Psoas muscle (tissue), 8 donors: ENCODE data around the gene NEK7. TPM values are rescaled to one million over a fixed set of nuclear protein-coding genes. Genes with fewer than 3 reads are reported as not detected.

Source experiments
- ATAC-seq, 4 donors: fragments of 200-7000 bp; cut with Tn5 transposase; one replicate each; pipeline ENCODE4 v1.9.1; 2020; ENCODE audit warnings: moderate library complexity in 3 of 4, mild to moderate bottlenecking in 2 of 4
- DNase-seq, 2 donors: peaks; one replicate each; pipeline ENCODE4 v3.0.0-alpha.2; 2020
- H3K27ac ChIP-seq: fragments of 200-600 bp; one replicate; pipeline ENCODE4 v1.8.0; 2022
- H3K27me3 ChIP-seq, 3 donors: fragments of 200-600 bp in 1 of 3; one replicate each; pipeline versions ENCODE4 v1.6.1 to v1.8.0; 2013 to 2022; ENCODE audit warnings: low read length in 2 of 3, mild to moderate bottlenecking in 2 of 3, moderate library complexity in 1 of 3; ENCODE audit not compliant: insufficient read depth in 3 of 3
- H3K36me3 ChIP-seq, 2 donors: fragments of 200-600 bp in 1 of 2; one replicate each; pipeline versions ENCODE4 v1.6.1 to v1.8.0; 2013 to 2022; ENCODE audit warnings: low read depth in 1 of 2, mild to moderate bottlenecking in 1 of 2, moderate library complexity in 1 of 2; ENCODE audit not compliant: insufficient read depth in 1 of 2
- H3K4me1 ChIP-seq: fragments of 200-600 bp; one replicate; pipeline ENCODE4 v1.8.0; 2022
- H3K4me3 ChIP-seq: fragments of 200-600 bp; one replicate; pipeline ENCODE4 v1.8.0; 2022; ENCODE audit warnings: mild to moderate bottlenecking
- H3K9me3 ChIP-seq: fragments of 200-600 bp; one replicate; pipeline ENCODE4 v1.8.0; 2022
- CTCF ChIP-seq: fragments of 200-600 bp; IDR thresholded peaks from one replicate; pipeline ENCODE4 v1.8.0; 2022; ENCODE audit warnings: antibody characterized with exemption
- WGBS, 3 donors: extraction: QIAGEN DNeasy Blood & Tissue Kit; methylation state at CpG; one replicate each; pipeline versions ENCODE4 v1.1.6 to v1.1.7; 2013; 5-methylcytosine and 5-hydroxymethylcytosine counted together
- intact Hi-C, 2 donors: fragments of 100-400 bp; cut with DNase I; formaldehyde crosslinking; loops; one replicate each; pipeline versions ENCODE4 v1.11.0 to v1.14.2; 2022
- polyA plus RNA-seq, 3 donors: library from polyadenylated mRNA; stranded (reverse); fragments of 200-250 nt; gene quantifications; one replicate each; pipeline ENCODE4 v1.2.3, GENCODE V29; 2013
- total RNA-seq, 4 donors: library from RNA; stranded (reverse); fragmentation: NEBNext Ultra II Directional in 2 of 4; extraction: Animal tissue kit (Norgen Biotek cat#: 25700) in 2 of 4; gene quantifications; one replicate each; pipeline versions ENCODE4 v1.2.1 to v1.2.4, GENCODE V29; 2021 to 2023
- donor health status: healthy with polysubstance abuse.
- donor health status: DM: no; HTN: no; CAD: no; lungs with moderate emphysema.
- donor health status: Bipolar disorder and iron deficiency.
- donor health status: healthy.
- donor health status: DM: yes; HTN: yes; CAD: no.
- donor health status: DM: no; HTN: no; CAD: no.
- donor health status: DM: no; HTN: no; CAD: no.
- donor health status: DM: yes; HTN: yes; CAD: no.

The NEK7 gene
- total and polyA plus RNA-seq, 7 donors, result 10.1 to 88.2 (median 61.3) TPM

DNA sequence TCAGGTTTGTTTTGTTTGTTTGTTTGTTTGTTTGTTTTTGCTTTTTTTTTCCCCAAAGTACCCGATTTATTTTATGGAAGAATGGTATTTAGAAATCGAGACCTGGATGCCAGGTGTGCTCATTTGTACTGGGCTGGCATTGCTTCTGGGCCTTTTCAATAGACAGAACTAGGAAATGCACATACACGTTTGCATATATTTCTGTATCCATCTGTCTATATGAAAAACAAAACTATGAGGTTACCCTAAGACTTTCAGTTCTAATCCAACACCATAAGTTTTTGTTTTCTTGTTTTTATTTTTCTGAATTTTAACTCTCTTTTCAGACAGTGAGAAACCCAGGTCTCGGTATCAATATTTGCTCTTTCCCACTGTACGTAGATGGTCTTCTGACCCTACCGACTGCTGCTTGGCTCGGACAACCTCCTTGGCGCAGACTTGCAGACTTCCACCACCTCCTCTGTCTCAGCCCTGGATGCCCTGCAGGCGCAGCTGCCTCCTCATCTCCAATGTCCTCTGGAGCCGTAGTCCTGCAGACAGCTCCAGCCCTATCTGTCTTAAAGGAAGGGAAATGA lies 171.7 kb downstream of the NEK7 start:
- Histone ChIP-seq H3K9me3 (no peaks in the 10 kb centered on the region), H3K4me3 (no peak overlapping the region), H3K27ac (no peak overlapping the region), H3K27me3 (no peaks in the 10 kb centered on the region), H3K36me3 (no peaks in the 10 kb centered on the region), H3K4me1 (no peaks in the 10 kb centered on the region)
- ATAC-seq (no peak), DNase-seq (no peak)
- no peak for TF ChIP-seq CTCF
- 89 to 92% (median 90%) methylated on average over 10 of the region's 10 CpGs for WGBS, 3 donors
- intact Hi-C loops, result no loop called here

- TF ChIP-seq CTCF, result no peak
- ATAC-seq, result no peak
- H3K27me3 ChIP-seq, result no peaks in the 10 kb centered on the region
- H3K27ac ChIP-seq, result no peak overlapping the region
- intact Hi-C loops, result no loop called here
- no peaks in the 10 kb centered on the region for H3K4me1 ChIP-seq
- no peak overlapping the region for H3K4me3 ChIP-seq
- no peaks in the 10 kb centered on the region for H3K9me3 ChIP-seq
- no peaks in the 10 kb centered on the region for H3K36me3 ChIP-seq
- DNase-seq, result no peak
- WGBS, 3 donors, result 60 to 67% (median 67%) methylated on average over 2 of the region's 2 CpGs
These were observed 174.3 kb downstream of the NEK7 start for GRCh38 chr1:198330982-198331615.

- WGBS, 3 donors, result 65 to 72% (median 70%) methylated on average over 1 of the region's 1 CpG
- ATAC-seq (no peak), DNase-seq (no peak)
- no peaks in the 10 kb centered on the region for H3K36me3 ChIP-seq
- intact Hi-C loops, result no loop called here
- H3K27me3 ChIP-seq, result no peaks in the 10 kb centered on the region
- H3K4me3 ChIP-seq, result no peak overlapping the region
- H3K27ac ChIP-seq, result no peak overlapping the region
- TF ChIP-seq CTCF, result no peak
- H3K9me3 ChIP-seq, result no peaks in the 10 kb centered on the region
- no peaks in the 10 kb centered on the region for H3K4me1 ChIP-seq
These were observed 176.9 kb downstream of the NEK7 start for GRCh38 chr1:198333744-198334143.

DNA sequence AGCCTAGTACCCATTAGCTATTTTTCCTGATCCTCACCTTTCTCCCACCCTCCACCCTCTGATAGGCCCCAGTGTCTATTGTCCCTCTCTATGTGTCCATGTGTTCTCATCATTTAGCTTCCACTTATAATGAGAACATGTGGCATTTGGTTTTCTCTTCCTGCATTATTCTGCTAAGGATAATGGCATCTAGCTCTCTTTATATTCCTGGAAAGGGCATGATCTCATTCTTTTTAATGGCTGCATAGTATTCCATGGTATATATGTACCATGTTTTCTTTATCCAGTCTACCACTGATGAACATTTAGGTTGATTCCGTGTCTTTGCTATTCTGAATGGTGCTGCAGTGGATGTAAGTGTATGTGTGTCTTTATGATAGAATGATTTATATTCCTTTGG lies 178.9 kb downstream of the NEK7 start:
- H3K4me3 ChIP-seq, result no peak overlapping the region
- no peaks in the 10 kb centered on the region for H3K36me3 ChIP-seq
- WGBS, 3 donors, result 79 to 92% (median 86%) methylated on average over 1 of the region's 1 CpG
- no peak for ATAC-seq
- DNase-seq, result no peak
- H3K4me1 ChIP-seq, result no peaks in the 10 kb centered on the region
- H3K27ac ChIP-seq, result no peak overlapping the region
- intact Hi-C loops, result no loop called here
- no peaks in the 10 kb centered on the region for H3K9me3 ChIP-seq
- no peaks in the 10 kb centered on the region for H3K27me3 ChIP-seq
- no peak for TF ChIP-seq CTCF

DNA sequence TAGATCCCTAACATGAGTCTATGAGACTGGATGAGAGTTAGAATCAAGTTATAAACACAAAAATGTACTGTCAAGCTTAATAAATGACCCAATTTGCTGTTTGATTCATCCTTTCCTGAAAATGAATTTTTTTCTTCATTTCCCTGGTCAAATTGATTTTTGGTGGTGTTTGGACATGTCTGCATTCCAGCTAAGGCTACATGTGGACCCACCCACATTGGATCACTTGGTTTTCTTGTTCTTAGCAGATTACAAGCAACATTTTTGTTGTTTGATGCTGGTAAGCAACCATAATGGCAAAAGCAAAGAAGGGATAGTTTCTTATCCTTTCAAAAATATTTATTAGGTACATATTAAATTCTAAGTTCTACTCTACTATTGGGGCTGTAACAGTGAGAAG lies 181.1 kb downstream of the NEK7 start:
- ATAC-seq (no peak), DNase-seq (no peak)
- intact Hi-C loops, result no loop called here
- H3K4me3 ChIP-seq, result no peak overlapping the region
- no peak overlapping the region for H3K27ac ChIP-seq
- no peaks in the 10 kb centered on the region for H3K9me3 ChIP-seq
- TF ChIP-seq CTCF, result no peak
- H3K36me3 ChIP-seq, result no peaks in the 10 kb centered on the region
- no peaks in the 10 kb centered on the region for H3K27me3 ChIP-seq
- no peaks in the 10 kb centered on the region for H3K4me1 ChIP-seq
